CD4-positive, alpha-beta T cell treated with Interleukin-10 for 1 hour (primary cell): ENCODE results near the gene FBXW7.

ENCODE experiments used
- DNase-seq: peaks from one replicate; pipeline ENCODE4 v3.0.0-alpha.2; 2020

FBXW7 gene

GRCh38 chr4:152421576-152421975 lies 114.3 kb downstream of the FBXW7 start:
- no peak for DNase-seq

- DNase-seq: no peak
Observed at GRCh38 chr4:152419809-152420208, 116.1 kb downstream of the FBXW7 start.

GRCh38 chr4:152417673-152418072 lies 118.2 kb downstream of the FBXW7 start:
- DNase-seq: no peak

- no peak for DNase-seq
Observed at GRCh38 chr4:152415980-152416379, 119.9 kb downstream of the FBXW7 start.

GRCh38 chr4:152408514-152409327 lies 127.2 kb downstream of the FBXW7 start:
- DNase-seq: peak; percentile 60

GRCh38 chr4:152401424-152401823 lies 134.5 kb downstream of the FBXW7 start:
- DNase-seq: no peak

GRCh38 chr4:152399246-152399645 lies 136.6 kb downstream of the FBXW7 start:
- DNase-seq: no peak

GRCh38 chr4:152398060-152398459 lies 137.8 kb downstream of the FBXW7 start:
- DNase-seq: no peak

- DNase-seq: no peak
Observed at GRCh38 chr4:152394791-152395190, 141.1 kb downstream of the FBXW7 start.

GRCh38 chr4:152392079-152392478 lies 143.8 kb downstream of the FBXW7 start:
- DNase-seq: no peak

- no peak for DNase-seq
Observed at GRCh38 chr4:152390216-152390615, 145.7 kb downstream of the FBXW7 start.

GRCh38 chr4:152389359-152389758 lies 146.5 kb downstream of the FBXW7 start:
- no peak for DNase-seq

- peak; percentile 24 for DNase-seq
Observed at GRCh38 chr4:152385551-152385950, 150.3 kb downstream of the FBXW7 start.

- DNase-seq: peak; percentile 25
Observed at GRCh38 chr4:152382057-152382785, 153.7 kb downstream of the FBXW7 start.

GRCh38 chr4:152380919-152381318 lies 155.0 kb downstream of the FBXW7 start:
- no peak for DNase-seq

GRCh38 chr4:152380185-152380584 lies 155.7 kb downstream of the FBXW7 start:
- no peak for DNase-seq

- DNase-seq: no peak
Observed at GRCh38 chr4:152374606-152375285, 161.1 kb downstream of the FBXW7 start.

- no peak for DNase-seq
Observed at GRCh38 chr4:152374153-152374552, 161.7 kb downstream of the FBXW7 start.

GRCh38 chr4:152372444-152372843 lies 163.4 kb downstream of the FBXW7 start:
- DNase-seq: no peak

GRCh38 chr4:152369902-152370295 lies 166.0 kb downstream of the FBXW7 start:
- DNase-seq: no peak

GRCh38 chr4:152369203-152369901 lies 166.5 kb downstream of the FBXW7 start:
- DNase-seq: no peak

- DNase-seq: no peak
Observed at GRCh38 chr4:152368001-152368400, 167.9 kb downstream of the FBXW7 start.

- DNase-seq: no peak
Observed at GRCh38 chr4:152364883-152365282, 171.0 kb downstream of the FBXW7 start.
